Measurements from ENCODE around the gene RNF166.

- TF ChIP-seq, protein P1, sequence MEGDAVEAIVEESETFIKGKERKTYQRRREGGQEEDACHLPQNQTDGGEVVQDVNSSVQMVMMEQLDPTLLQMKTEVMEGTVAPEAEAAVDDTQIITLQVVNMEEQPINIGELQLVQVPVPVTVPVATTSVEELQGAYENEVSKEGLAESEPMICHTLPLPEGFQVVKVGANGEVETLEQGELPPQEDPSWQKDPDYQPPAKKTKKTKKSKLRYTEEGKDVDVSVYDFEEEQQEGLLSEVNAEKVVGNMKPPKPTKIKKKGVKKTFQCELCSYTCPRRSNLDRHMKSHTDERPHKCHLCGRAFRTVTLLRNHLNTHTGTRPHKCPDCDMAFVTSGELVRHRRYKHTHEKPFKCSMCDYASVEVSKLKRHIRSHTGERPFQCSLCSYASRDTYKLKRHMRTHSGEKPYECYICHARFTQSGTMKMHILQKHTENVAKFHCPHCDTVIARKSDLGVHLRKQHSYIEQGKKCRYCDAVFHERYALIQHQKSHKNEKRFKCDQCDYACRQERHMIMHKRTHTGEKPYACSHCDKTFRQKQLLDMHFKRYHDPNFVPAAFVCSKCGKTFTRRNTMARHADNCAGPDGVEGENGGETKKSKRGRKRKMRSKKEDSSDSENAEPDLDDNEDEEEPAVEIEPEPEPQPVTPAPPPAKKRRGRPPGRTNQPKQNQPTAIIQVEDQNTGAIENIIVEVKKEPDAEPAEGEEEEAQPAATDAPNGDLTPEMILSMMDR (IDR thresholded peaks at IDR 0.05; ENCODE audit: extremely low read depth in 1 of 2, insufficient read depth in 1 of 2, low read depth in 1 of 2, low read length in 2 of 2), result no peak
- TF ChIP-seq MAX (IDR thresholded peaks at IDR 0.05; ENCODE audit: insufficient read depth, insufficient read length), result no peak
- TF ChIP-seq EZH2 (IDR thresholded peaks at IDR 0.05; ENCODE audit: borderline replicate concordance, low read depth, low read length, severe bottlenecking), result no peak
- TF ChIP-seq POLR2AphosphoS5 (IDR thresholded peaks at IDR 0.05; ENCODE audit: insufficient read depth, low read depth, low read length), result no peak
- TF ChIP-seq POLR2A (IDR thresholded peaks at IDR 0.05; ENCODE audit: low read depth, low read length), result no peak
- no peak for TF ChIP-seq FOS (IDR thresholded peaks at IDR 0.05; ENCODE audit: borderline replicate concordance, insufficient read depth, low read length)
Measured at GRCh38 chr16:88734361-88734728, 28.1 kb upstream of the RNF166 start.

Measured in endothelial cell of umbilical vein (primary cell).